ENCODE results near the gene GPC1.

The GPC1 gene

DNA sequence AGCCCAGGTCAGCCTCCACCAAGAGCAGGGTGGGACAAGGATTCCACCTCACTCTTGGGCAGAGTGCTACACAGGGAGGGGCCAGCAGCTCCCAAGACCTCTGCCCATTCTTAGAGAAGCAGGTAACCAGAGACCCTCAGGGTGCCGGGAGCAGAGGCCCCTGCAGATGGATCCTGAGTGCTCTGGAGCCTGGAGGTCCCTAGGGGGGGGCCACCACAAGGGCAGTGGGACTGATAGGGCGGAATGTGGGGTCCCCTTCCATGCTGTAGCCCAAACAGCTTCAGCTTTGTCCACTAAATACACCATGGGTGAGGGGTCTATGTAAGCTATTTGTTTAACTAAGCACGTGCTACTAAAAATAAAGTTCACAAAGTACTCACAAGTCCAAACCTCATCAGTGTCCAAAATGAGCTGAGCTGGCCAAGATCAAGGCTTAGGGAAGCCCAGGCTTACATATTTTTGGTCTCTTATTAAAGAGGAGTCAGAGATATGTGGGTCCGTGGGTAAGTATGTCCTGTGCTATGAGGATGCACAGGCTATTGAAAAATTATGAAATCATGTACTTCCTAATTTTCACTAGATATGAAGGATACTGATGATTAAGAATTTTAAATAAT is 21.5 kb upstream of the GPC1 start:
- DNase-seq (ENCODE audit: low spot score), result no peak

DNA sequence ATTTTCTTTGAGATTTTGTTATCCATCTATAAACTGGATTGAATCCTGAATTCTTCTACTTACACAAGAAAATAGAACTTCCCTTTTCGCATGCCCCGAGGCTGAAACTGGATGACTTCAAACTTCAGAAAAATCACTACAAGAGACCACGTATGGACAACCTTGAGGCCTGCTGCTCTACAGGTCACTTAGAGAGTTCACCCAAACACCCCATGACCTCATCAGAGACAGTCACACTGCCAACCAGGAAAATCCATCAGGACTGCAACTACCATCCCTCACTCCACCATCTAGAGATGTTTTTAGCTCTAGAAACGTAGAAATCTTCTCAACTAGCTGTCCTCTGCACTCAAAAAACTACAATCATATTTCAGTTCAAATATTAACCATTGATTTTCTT is 18.6 kb upstream of the GPC1 start:
- no peak for DNase-seq (ENCODE audit: low spot score)

DNA sequence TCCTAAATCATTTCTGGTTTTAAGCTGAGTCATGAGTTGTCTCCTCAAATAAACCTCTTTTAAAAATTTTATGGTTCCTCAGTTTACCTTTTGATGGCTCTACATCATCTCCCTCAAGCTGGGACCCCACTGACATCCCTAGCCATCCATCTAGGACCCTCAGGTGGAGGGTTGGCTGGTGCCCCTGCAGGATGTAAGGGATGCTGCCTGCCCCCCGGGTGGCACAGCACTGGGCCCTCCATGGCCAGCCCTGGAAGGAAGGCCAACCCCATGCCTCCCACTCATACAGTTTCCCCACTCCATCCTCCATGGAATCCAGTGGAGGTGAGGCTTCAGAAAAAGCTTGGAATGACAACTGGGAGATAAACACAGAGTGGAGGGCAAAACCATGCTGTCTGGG is 17.2 kb upstream of the GPC1 start:
- DNase-seq (ENCODE audit: low spot score), result no peak

DNA sequence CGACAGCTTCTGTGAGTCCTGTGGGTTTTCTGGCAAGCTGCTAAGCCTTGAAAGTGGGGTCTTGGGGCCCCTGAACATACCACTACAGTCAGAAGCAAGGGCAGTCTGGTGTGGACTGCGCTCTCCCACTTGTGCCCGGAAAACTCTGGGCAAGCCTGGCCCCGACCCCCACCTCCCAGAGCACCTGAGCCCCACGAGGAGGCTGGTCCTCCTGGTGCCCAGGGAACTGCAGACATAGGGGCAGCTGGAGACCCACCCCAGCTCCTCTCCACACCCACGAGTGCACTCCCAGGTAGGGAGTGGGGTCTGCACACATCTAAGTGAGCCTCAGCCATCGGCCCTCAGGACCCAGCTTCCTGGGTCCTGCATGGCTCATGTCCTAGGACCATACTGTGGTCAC is 16.2 kb upstream of the GPC1 start:
- DNase-seq (ENCODE audit: low spot score), result no peak

DNA sequence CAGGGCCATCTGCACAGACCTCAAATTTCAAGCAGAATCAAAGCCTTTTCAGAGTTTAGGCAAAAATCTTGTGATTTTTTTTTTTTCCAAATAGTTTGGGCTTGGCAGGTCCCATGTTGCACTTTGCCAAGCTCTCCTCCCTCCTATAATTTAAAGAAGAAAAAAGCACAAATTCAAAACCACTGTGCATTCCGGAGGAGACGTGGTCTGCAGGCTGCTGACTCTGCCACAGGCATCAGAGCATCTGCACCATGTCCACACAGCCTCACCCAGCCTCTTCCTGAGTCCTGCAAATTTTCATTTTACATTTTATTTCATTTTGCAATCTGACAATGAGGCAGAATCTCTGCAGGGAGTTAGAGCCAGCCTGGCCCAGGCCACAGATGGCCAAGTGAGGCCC is 15.7 kb upstream of the GPC1 start:
- DNase-seq (ENCODE audit: low spot score), result no peak

DNA sequence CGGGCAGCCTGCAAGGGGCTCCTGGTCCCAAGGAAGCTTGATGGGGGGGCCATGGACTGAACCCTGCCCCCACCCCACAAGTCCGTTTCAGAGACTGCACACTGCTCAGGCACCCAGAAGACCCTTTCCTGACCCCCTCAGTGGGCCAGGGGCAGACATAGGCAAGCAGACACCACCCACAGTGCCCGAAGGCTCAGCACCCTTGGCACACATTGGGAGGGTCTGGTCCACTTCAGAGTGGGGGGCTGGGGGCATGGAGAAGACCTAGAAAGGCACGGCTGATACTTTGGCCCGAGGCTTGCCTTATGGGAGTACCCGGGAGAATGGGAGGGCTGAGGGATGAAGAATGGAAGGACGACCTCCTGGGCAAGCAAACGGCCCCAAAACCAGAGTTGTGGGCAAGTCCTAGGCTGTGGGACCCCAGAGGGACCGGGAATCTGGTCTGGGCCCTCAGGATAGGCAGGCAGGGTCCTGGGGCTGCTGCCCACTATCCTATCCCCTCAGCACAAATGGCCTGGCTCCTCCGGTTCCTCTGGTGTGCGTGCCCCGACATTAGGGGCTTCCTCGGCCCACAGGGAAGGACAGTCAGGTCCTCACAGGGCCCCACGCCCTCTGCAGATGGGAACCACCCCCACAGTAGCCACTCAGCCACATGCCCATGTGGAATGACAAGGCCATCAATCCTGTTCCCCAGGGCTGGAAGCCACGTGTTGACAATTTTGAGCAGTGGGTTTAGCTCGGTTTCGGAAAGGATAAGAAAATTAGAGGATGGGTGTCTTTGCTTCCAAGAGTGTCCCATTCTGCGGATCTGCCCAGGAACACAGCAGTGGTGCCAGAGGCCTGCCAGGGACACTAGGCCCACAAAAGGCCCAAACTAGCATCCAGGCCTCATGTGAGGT is 15.0 kb upstream of the GPC1 start:
- no peak for DNase-seq (ENCODE audit: low spot score)

DNA sequence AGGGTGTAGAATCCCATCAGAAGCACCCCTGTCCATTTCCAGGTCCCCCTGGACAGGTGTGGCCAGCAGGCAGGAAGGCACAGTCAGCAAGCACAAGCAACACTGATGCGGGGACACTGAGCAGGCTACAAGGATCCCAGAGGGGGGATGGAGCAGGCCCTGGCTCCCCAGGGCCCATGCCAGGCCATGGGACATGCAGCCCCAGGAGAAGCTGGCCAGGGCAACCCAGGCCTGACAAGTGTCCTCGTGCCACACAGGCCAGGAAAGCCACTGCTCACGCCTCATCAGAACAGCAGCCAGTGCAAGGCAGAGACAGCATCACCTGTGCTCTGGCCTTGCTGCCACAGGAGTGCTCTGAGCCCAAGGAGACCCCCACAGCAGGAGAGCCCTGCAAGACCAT is 14.1 kb upstream of the GPC1 start:
- no peak for DNase-seq (ENCODE audit: low spot score)

DNA sequence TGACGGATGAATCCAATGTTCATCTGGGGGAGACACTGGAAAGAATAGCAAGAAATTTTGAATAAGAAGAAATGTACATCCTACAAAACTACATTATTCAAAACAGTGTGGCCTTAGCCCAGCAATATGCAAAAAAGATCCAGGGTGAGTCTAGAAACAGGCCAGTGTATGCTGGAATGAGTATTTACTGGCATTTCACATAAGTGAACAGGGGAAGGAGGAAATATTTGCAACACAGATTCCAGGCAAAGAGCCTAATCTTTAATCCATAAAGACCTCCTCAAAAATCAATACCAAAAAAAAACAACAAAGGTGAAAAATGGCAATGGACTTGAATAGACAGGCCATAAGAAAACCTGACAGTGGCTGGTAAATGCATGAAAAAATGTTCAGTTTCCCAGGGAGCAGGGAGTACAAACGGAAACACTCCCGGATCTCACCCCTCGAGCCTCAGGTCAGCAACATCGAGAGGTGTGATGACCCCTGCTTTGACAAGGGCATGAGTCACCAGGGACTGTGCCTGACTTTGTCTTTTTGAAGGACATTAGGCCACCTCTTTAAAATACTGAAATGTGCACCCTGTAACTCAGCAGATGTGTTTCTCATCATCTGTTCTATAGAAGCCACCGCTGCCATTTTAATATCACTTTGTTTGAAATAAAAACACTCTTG is 12.7 kb upstream of the GPC1 start:
- DNase-seq (ENCODE audit: low spot score), result no peak

DNA sequence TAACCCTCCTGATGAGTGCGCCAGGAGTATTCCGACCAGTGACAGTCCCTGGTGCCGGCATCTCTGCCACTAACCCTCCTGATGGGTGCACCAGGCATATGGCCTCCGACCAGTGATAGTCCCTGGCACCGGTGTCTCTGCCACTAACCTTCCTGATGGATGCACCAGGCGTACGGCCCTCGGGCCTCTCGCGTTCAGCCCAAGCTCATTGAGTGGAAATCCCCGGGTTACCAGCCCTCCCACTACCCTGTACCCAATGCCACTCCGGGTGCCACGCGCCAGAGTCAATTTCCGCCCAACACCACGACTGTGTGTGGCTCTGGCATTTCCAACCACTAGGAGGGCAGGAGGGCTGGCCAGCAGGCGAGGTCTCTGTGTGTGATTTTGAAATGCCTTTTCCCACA is 11.7 kb upstream of the GPC1 start:
- no peak for DNase-seq (ENCODE audit: low spot score)

DNA sequence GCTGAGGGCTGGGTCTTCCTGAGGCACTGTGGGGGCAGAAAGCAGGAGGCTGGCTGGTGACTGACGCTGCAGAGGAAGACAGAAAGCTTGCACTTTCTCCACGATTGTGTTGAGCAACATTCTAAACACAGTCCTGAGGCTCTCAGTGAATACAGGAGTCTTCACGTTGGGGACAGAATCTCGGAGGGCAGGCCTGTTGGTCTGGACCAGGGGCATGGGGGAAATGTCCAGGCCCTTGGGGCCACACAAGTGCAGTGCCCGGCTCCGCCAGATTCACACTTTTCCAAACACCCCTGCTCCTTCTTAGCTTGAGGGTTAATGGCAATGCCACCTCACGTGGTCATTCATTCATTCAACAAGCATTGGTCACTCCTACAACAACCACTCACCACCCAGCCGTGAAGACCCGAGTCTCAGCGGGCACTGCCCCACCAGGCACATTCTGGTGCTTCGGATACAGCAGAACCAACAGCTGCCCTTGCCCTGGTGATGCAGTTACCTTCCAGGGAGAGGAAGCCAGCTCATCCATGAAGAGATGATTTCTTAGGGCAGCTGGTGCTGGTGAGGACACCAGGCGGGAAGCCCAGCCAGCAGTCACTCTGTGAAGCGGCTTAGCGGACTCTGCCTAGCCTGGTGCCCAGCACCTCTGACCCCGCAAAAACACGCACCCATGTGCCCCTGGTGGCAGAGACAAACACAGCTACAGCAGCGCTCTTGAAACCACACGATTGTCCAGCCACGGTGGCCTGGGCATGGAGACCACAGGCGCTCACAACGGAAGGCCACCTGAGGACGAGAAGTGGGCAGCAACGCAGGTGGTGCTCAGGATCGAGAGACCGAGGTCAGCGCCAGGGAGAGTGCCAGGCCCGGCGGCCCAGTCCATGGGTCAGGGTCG is 10.9 kb upstream of the GPC1 start:
- no peak for DNase-seq (ENCODE audit: low spot score)

DNA sequence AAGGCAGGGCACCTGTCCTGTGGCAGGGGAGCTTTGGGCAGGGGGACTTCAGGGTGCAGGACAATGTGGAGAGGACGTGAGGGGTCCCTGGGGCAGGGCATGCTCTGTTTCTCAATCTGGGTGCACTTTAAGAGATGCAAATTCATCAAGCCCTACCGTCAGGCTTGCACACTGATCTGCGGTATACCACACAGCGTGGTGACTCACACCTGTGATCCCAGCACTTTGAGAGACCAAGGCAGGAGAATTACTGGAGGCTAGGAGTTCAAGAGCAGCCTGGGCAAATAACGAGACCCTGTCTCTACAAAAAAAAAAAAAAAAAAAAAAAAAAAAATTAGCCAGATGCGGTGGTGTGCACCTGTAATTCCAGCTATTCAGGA is 10.2 kb upstream of the GPC1 start:
- no peak for DNase-seq (ENCODE audit: low spot score)

DNA sequence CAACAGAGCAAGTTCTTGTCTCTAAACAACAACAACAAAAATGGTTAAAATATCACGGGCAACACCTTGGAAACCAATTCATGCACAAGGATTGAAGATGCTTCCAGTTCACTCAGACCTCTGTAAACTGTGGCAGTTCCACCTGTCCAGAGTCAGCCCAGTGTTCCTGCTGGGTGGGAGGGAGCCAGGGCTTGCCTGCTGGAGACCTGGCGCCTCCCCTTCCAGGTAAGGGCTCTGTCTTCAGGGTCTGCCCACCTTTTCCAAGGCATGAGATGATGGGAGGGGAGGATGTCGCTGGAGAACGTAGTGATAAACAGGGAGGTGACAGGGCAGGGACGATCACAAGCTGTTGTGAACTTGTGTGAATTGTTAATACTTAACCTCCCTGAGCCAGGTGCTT is 9.8 kb upstream of the GPC1 start:
- DNase-seq (ENCODE audit: low spot score), result no peak

DNA sequence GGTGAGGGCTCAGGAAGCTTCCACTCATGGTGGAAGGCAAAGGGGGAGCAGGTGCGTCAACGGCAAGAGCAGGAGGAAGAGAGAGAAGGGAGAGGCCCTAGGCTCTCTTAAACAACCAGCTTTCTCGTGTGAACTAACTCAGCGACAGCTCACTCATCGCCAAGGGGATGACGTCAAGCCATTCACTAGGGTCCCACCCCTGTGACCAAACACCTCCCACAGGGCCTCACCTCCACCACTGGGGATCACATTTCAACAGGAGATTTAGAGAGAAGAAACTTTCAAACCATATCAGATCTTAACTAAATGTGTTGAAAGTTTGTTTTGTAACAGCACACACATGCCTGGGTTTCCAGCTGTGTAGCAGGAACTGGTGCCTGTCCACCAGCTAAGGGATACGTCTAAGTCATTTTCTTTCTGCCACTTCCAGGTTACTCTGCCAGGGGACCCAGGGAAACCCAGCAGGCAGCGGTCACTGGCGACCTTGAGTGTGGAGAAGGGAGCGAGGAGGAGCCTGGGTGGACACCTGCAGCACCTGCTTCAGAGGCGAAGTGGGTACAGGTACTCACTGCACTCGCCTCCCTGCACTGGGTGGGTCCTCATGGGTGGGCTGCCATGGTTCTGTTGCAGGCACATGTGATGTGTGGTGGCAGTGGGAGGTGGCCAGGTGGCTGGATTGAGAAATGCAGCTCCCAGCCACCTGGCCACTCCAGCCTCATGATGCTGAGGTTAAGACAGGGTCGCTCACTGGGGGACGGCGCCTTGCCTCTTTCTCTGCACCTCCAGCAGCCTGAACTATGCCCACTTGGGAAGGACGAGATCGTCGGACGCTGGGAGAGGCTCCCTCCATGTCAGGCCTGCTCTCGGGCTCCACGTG is 8.4 kb upstream of the GPC1 start:
- no peak for DNase-seq (ENCODE audit: low spot score)

DNA sequence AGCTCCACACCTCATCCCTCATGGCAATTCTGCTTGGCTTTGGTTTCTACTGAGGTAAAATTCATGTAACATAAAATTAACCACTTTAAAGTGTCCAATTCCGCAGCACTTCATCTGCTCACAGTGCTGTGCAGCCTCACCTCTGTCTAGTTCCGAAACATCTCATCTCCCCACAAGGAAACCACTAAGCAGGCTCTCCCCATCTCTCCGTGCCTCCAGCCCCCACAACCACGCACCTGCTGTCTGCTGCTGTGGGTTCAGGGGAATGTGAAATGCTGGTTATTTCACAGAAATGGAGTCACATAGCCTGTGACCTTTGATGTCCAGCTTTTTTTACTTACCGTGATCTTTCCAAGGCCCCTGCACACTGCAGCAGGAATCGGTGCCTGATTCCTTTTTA is 7.7 kb upstream of the GPC1 start:
- DNase-seq (ENCODE audit: low spot score), result no peak

DNA sequence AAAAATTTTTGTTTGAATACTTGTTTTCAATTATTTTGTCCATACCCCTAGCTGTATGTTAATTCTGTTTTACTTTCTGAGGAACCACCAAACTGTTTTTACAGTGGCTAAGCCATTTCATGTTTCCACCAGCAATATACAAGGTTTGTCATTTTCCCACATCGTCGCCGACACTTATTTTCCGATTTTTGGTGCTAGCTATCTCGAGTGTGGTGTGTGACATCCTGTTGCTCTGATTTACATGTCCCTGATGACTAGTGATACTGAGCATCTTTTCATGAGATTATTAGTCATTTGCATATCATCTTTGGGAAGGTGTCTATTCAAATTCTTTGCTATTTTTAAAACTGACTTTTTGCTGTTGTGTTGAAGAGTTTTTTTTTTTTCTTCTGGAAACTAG is 7.2 kb upstream of the GPC1 start:
- no peak for DNase-seq (ENCODE audit: low spot score)

DNA sequence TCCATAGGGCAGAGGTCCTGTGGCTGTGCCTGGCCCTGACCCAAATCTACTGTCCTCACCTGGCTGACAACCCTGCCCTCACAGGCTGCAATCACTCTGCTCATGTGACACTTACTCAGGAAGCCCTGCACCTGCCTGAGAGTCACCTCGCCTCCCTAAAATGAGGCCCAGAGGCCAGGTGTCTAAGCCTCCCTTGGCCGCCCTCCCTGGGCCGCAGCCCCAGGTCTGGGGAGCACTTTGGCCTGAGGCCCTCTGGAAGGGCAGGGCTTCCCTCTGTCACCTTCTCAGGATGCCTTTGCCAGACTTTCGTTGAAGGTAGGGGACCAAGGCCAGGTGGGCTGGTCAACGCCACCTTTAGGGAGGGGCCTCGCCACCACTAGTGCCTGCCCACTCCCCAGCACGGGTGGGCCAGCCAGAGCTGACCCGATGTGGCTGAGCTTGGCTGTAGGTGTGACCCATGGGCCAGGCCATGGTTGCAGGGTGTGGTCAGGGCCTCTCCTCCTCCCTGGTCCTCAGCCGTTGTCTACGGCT is 6.1 kb upstream of the GPC1 start:
- DNase-seq (ENCODE audit: low spot score), result no peak

DNA sequence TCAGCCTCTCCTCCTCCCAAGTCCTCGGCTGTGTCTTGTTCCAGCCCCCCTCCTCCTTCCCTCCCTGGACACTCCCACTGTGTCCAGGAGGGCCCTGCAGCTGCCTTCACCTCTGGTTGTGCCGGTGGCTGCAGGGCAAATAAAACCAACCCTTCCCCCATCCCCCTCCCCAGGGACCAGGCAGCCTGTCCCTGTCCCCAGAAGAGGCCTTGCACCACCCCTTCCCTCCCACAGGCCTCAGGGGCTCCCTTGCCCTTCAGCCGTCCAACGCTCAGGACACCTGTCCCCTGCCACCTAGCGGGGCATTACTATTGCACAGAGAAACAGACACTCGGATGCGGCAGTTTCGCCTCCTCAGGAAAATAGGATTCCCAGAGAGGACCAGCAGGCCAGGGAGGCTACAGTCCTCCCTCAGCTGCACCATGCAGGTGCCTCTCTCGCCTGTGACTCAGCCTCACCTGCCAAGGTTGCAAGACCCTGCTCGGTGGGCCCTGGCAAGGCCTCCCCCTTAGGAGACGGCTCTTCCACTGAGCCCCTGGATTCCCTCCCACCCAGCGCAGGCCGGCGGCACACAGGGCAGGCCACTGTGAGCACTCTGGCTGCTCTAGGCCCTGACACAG is 5.5 kb upstream of the GPC1 start:
- no peak for DNase-seq (ENCODE audit: low spot score)

DNA sequence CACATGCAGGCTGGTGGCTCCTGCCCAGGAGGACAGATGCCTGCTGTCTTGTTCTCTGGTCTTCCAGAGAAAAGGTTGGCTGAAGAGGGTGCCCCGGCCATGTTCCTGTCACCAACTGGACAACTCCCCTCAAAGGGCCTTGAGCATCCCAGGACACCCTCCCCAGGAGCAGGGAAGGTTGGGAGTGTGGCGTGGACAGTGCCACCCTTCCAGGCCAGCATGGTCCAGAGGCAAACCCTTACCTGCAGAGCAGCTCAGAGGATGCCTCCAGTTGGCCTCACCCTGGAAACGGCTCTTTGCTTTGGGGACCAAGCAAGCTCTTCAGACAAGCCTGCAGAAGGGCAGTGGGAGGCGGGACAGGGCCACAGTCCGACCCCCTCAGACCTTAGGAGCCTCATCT is 4.9 kb upstream of the GPC1 start:
- no peak for DNase-seq (ENCODE audit: low spot score)

DNA sequence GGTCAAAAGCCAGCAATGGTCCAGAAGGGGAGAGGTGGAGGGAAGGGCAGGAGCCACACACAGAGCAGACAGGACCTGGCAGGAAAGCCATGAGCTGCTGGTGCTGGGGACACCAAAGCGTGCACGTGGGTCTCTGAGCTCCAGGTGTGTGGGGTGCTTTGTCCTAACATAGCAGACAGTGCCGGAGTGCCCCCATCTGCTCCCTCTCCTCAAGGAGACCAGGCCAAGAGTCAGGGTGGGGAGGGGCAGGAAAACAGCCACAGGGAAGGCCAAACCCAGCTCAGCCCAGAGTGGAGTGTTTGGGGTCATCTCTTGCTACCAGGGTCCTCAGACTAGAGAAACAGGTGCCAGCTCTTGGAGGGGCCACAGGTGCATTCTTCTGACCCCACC is 4.2 kb upstream of the GPC1 start:
- DNase-seq (ENCODE audit: low spot score), result no peak

DNA sequence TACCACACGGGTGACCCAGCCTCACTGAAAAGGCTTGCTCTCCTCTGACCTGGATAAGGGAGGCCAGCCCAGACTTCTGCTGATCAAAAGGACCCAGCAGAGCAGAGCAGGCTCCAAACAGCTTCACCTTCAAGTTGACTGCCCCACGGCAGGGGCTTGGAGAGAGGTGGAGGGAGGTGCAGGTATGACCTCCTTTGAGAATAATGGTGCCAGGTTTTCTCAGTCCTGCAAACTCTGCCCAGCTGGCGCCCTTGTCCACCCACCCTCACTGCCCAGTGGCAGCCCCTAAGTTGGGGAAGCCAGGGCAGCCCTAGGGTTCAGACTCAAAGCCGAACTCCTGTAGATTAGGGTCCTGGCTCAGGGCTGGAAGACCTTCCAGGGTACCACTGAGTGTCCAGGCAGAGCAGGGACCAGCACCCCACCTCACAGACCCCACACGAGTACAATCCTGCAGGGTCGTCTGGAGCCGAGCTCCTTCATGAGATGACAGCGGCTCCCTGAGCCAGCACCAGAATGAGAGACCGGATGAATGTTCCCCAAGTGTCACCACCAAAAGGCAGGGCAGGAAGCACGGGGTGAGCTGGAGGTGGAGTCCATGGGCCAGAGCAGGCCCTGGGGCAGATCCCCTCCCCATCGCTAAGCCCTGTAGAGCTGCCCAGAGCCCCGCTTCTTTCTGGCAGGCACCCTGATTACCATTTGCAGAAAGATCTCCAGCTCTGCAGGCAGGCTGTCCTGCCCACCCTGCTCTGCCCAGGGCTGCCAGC is 3.6 kb upstream of the GPC1 start:
- no peak for DNase-seq (ENCODE audit: low spot score)
